Frontal cortex (tissue), 4 donors: ENCODE measurements around the gene CD59. TPM values are rescaled to one million over a fixed set of nuclear protein-coding genes. Genes with fewer than 3 reads are reported as not detected.
"Not testable (repeated sequence)": the region's sequence is repeated elsewhere in the genome, so short reads cannot be mapped to it uniquely, and the experiment has no call there.

Experiments
- DNase-seq, 2 donors: peaks; one replicate each; pipeline ENCODE4 v3.0.0; 2012; ENCODE audit warnings: low spot score in 2 of 2
- FAIRE-seq: peaks from 2 replicates; lab custom pipeline; 2012; peaks lifted over from hg19 to GRCh38; lab: Jason Lieb, UNC
- total RNA-seq: library from RNA; depleted of rRNA; stranded (reverse); fragments of >200 nt; gene quantifications from one replicate; pipeline ENCODE4 v1.2.3, GENCODE V29; 2014
- donor health status: control.
- donor health status: control.
- donor health status: control.

Gene CD59
- total RNA-seq, 1 donor from 2014 or later: 31.4 TPM

DNA sequence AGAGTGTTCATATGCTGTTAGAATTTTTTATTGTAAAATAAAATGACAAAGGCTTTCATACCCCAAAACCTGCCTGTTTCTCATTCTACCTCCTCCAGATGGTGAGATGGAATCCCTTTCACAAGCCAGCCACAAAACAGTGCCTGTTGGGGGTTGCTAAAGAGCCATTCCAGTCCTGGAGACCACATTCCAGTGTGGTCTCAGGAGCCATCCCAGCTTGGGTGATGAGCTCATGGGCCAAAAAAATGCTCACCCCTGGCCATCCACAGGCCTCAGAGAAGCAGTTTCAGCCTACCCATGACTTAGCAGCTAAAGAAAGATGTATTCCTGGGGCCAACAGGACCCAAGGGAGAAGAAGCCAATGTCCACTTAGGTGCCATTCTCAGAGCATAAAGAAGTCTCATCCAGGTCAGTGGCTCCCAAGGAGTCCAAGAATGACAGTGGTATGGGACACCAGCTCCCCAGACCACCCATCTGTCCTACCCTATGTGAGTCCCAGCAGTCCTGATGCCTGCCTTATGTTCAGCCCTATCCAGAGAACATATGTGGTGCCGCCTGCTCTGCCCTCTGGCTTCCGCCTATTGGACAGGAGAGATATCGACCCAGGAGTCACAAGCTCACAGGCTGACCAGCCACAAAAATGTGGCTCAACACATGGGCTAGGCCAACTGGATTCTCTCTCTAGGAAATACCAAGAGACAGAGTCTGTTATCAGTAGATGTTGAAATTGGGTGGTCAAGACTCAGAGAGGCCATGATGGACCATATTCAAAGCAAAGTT is 62.0 kb downstream of the CD59 start:
- no peak for FAIRE-seq
- DNase-seq: no peak

- DNase-seq (no peak), FAIRE-seq (no peak)
Observed at GRCh38 chr11:33672273-33672672, 64.0 kb downstream of the CD59 start.

DNA sequence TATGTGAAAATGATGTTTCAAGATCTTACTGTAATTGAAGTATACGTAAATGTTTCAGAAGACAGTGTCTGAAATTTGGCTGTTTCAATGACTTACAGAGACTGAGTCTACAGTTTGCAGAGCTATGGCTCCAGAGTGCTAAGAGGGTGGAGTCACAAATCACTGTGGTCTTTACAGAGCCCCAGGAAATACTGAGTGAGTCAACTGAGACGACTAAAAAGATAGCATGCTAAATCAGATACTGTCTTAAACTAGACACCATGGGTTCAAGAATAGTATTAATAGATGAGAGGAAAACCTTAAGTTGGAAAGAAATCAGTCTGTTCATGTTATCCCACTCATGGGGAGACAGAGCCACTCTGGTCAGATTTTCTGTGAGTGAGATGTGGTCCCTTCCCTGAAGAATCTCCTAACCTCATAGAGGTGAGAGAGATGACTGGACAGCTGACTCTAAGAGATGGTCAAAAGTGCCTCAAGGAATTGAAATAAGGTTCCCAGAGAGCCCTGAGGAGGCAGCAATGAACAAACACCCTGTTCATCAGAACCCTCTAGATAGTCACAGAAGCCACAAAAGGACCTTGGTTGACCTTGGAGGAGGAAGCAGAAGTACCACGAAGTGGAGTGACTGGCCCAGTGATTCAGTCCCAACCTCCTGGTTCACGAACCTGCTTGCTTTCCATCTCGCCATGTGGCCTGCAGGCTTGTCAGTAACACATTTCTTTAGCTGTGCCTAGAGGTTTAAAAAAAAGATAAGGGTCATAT is 65.8 kb downstream of the CD59 start:
- DNase-seq (no peak), FAIRE-seq (no peak)

DNA sequence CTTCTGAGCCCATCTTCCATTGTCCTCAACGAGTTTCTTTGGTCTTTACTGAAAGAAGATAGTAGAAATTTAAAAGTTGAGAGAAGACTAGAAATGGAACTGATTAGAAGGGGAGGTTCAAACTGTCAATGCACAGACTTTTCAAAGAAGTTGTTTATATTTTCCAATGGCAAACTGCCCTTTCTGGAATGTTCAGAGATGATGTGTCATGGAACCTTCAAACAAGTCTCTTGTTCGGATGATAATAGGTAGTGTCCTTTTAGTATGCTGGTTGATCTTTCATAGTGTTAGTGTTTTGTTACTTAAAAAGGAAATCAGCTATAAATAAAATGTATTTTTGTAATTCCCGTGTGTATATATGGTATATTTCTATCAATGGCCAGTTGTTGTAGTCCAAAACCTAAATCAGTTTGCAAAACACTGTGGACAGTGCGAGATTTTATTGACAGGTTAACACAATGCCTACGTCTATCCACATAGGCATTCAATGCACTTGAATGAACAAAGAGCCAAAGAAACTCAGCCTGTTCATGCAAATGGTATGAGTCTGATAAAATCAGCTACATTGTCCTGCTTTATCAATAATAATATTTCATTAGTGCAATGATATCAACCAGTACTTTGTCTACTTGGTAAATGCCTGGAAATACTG is 66.5 kb downstream of the CD59 start:
- DNase-seq: no peak
- no peak for FAIRE-seq

- no peak for FAIRE-seq
- no peak for DNase-seq
Observed at GRCh38 chr11:33668951-33669596, 67.1 kb downstream of the CD59 start.

DNA sequence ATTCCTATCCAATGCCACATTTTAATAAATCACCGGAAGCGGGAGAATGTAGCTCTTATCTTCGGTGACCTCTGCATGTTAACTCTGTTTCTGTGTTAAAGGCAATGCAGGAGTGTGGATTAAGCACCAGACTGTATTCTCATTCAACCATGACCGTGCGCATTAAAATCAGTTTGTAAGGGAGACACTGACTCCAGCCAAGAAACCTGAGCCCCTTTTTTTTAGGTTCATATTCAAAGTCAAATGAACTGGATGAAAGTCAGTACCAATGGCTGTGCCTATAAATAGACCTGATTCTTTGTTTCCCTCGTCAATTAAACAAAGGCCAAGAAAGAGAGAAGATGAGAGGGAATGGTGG is 67.8 kb downstream of the CD59 start:
- no peak for DNase-seq
- FAIRE-seq: no peak

- FAIRE-seq: no peak
- DNase-seq: no peak
Observed at GRCh38 chr11:33667819-33668467, 68.3 kb downstream of the CD59 start.

DNA sequence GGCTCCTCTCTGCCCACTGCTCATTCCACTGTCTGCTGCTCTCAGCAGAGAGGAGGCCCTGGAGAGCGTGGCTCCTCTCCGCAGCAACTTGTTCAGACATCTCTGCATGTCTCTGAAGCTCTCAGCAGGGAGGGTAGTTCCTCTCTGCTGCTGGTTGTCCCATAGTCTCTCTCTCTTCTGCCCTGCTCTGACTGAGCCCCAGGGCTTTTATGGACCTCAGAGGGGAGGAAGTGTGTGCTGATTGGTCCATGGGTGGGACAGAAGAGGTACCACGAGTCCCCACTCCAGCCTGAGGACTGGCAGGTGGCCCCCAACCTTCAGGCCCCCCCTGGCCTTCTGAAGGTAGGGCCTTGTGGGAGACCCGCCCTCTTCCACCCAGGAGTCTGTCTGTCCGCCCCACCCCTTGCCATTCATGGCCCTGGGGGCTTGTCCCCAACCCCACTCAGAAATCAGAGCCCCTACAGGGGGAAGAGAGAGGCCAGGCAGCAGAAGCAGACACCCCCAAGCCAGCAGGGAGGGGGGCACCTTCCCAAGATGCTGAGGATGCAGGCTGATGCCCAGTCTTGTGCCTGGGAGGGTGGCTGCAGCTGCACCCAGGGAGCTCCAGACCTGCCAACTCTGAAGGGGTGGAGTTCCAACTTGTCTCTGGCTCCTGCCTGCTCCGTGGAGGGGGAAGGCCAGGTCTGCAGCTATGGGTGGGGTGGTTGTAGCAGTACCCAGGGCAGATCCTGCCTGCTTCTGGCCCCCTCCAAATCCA is 70.7 kb downstream of the CD59 start:
- FAIRE-seq: no peak
- no peak for DNase-seq

GRCh38 chr11:33664827-33665226 is 71.4 kb downstream of the CD59 start:
- no peak for FAIRE-seq
- DNase-seq: no peak

GRCh38 chr11:33664166-33664565 is 72.1 kb downstream of the CD59 start:
- FAIRE-seq (no peak), DNase-seq (no peak)

- FAIRE-seq (no peak), DNase-seq (no peak)
Observed at GRCh38 chr11:33663121-33663520, 73.1 kb downstream of the CD59 start.

DNA sequence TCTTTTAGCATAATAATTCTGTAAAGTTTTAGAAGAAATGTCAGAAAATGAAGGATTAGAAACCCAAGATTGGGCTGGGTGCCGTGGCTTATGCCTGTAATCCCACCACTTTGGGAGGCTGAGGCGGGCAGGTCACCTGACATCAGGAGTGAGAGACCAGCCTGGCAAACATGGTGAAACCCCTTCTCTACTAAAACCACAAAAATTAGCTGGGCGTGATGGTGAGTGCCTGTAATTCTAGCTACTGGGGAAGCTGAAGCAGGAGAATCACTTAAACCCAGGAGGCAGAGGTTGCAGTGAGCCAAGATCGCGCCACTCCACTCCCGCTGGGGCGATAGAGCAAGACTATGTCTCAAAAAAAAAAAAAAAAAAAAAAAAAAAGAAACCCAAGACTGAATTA is 74.7 kb downstream of the CD59 start:
- DNase-seq, FAIRE-seq: not testable (repeated sequence)

- no peak for FAIRE-seq
Observed at GRCh38 chr11:33660962-33661361, 75.3 kb downstream of the CD59 start.

GRCh38 chr11:33659370-33660139 is 76.7 kb downstream of the CD59 start:
- FAIRE-seq (no peak), DNase-seq (no peak)

More at GRCh38 chr11:33660962-33661361, 75.3 kb downstream of the CD59 start:
- no peak for DNase-seq

- FAIRE-seq (no peak), DNase-seq (no peak)
Observed at GRCh38 chr11:33658195-33658900, 77.9 kb downstream of the CD59 start.

- FAIRE-seq (no peak), DNase-seq (no peak)
Observed at GRCh38 chr11:33657757-33658156, 78.5 kb downstream of the CD59 start.

- FAIRE-seq (no peak), DNase-seq (no peak)
Observed at GRCh38 chr11:33656768-33657167, 79.5 kb downstream of the CD59 start.
